ENCODE measurements around the gene BCDIN3D. TPM values are rescaled to one million over a fixed set of nuclear protein-coding genes. Genes with fewer than 3 reads are reported as not detected.

The BCDIN3D gene
- total RNA-seq, 1 experiment from 2014 or later, result 6.2 TPM

GRCh38 chr12:49891012-49891411 lies 48.1 kb upstream of the BCDIN3D start:
- Mint-ChIP-seq H3K4me1 (ENCODE audit: insufficient read depth, unreplicated experiment) (peaks cover 4% of the 10 kb centered on the region), H3K27ac (ENCODE audit: low read depth, unreplicated experiment) (no peak overlapping the region), H3K9me3 (ENCODE audit: unreplicated experiment) (no peaks in the 10 kb centered on the region), H3K36me3 (ENCODE audit: insufficient read depth, unreplicated experiment) (no peaks in the 10 kb centered on the region), H3K4me3 (ENCODE audit: unreplicated experiment) (no peak overlapping the region), H3K27me3 (ENCODE audit: insufficient read depth, unreplicated experiment) (peaks cover 34% of the 10 kb centered on the region)
- intact Hi-C loops (cut with micrococcal nuclease), result no loop called here
- DNase-seq (ENCODE audit: unreplicated experiment), result no peak
- TF ChIP-seq, protein P1, sequence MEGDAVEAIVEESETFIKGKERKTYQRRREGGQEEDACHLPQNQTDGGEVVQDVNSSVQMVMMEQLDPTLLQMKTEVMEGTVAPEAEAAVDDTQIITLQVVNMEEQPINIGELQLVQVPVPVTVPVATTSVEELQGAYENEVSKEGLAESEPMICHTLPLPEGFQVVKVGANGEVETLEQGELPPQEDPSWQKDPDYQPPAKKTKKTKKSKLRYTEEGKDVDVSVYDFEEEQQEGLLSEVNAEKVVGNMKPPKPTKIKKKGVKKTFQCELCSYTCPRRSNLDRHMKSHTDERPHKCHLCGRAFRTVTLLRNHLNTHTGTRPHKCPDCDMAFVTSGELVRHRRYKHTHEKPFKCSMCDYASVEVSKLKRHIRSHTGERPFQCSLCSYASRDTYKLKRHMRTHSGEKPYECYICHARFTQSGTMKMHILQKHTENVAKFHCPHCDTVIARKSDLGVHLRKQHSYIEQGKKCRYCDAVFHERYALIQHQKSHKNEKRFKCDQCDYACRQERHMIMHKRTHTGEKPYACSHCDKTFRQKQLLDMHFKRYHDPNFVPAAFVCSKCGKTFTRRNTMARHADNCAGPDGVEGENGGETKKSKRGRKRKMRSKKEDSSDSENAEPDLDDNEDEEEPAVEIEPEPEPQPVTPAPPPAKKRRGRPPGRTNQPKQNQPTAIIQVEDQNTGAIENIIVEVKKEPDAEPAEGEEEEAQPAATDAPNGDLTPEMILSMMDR (IDR thresholded peaks at IDR 0.05; ENCODE audit: unreplicated experiment), result no peak
- POLR2A ChIA-PET, result no interaction called here
- CTCF ChIA-PET, result interaction anchor here (0.6 to 0.8 kb wide), 2 partner anchors 36 to 78 kb away, joined by 3 read pairs; no protein-coding TSS in a partner anchor
- no TSS peak for BruUV-seq (replicated peaks)

- CTCF ChIA-PET, result interaction anchor here (0.8 to 1.1 kb wide), 2 partner anchors 56 to 79 kb away, joined by 3 read pairs; no protein-coding TSS in a partner anchor
- TF ChIP-seq, protein P1 (IDR thresholded peaks at IDR 0.05; ENCODE audit: unreplicated experiment), result no peak
- POLR2A ChIA-PET, result no interaction called here
- intact Hi-C loops (cut with micrococcal nuclease), result no loop called here
- H3K4me3 Mint-ChIP-seq (ENCODE audit: unreplicated experiment), result no peak overlapping the region
- H3K4me1 Mint-ChIP-seq (ENCODE audit: insufficient read depth, unreplicated experiment), result peaks cover 4% of the 10 kb centered on the region
- H3K27ac Mint-ChIP-seq (ENCODE audit: low read depth, unreplicated experiment), result no peak overlapping the region
- no peak for DNase-seq (ENCODE audit: unreplicated experiment)
- H3K36me3 Mint-ChIP-seq (ENCODE audit: insufficient read depth, unreplicated experiment), result no peaks in the 10 kb centered on the region
- BruUV-seq (replicated peaks), result no TSS peak
- peaks cover 42% of the 10 kb centered on the region for H3K27me3 Mint-ChIP-seq (ENCODE audit: insufficient read depth, unreplicated experiment)
- H3K9me3 Mint-ChIP-seq (ENCODE audit: unreplicated experiment), result no peaks in the 10 kb centered on the region
Observed at GRCh38 chr12:49890096-49890461, 47.2 kb upstream of the BCDIN3D start.

DNA sequence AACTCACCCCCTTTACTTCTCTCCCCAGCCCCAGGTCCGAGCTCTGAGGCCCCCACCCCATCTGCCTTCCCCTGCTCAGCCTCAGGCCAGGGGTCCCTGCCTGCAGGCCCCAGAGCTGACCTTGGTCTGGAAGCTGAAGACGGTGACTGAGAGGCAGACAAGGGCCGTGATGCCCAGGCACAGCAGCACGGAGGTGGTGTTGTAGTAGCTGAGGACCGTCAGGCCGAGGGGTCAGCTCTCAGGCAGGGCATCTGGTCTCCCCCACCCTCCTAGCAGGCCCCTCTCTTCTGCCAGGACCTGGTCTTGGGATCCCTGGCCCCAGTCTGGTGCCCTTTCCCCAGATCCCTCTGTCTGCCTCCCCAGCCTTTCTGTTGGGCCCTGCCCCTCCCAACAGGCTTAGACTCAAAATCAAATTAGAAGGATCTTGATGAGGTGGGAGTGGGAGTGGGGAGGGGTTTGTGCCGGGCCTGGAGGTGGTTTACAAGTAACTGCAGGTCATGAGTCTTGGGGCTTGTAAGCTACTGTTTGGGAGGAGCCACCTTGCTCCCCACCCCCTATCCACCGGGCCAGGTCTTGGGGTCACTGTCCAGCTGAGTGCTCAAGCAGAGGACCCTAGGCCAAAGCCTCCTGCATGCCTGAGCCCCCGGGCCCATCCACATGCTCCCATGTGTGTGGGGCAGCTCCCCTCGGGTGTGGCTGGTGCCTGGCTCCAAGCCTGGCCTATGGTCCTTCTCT lies 46.6 kb upstream of the BCDIN3D start:
- peaks cover 4% of the 10 kb centered on the region for H3K4me1 Mint-ChIP-seq (ENCODE audit: insufficient read depth, unreplicated experiment)
- DNase-seq (ENCODE audit: unreplicated experiment), result no peak
- ChIA-PET POLR2A (interaction anchor here (0.6 kb wide), 1 partner anchor 16 kb away, joined by 3 read pairs; no protein-coding TSS in a partner anchor), CTCF (interaction anchor here (1.1 to 1.5 kb wide), 2 partner anchors 22 to 56 kb away, joined by 3 to 5 read pairs; no protein-coding TSS in a partner anchor)
- intact Hi-C loops (cut with micrococcal nuclease), result no loop called here
- H3K4me3 Mint-ChIP-seq (ENCODE audit: unreplicated experiment), result no peak overlapping the region
- peaks cover 47% of the 10 kb centered on the region for H3K27me3 Mint-ChIP-seq (ENCODE audit: insufficient read depth, unreplicated experiment)
- no peaks in the 10 kb centered on the region for H3K36me3 Mint-ChIP-seq (ENCODE audit: insufficient read depth, unreplicated experiment)
- no TSS peak for BruUV-seq (replicated peaks)
- H3K9me3 Mint-ChIP-seq (ENCODE audit: unreplicated experiment), result no peaks in the 10 kb centered on the region
- TF ChIP-seq, protein P1 (IDR thresholded peaks at IDR 0.05; ENCODE audit: unreplicated experiment), result no peak
- no peak overlapping the region for H3K27ac Mint-ChIP-seq (ENCODE audit: low read depth, unreplicated experiment)

- no peak for DNase-seq (ENCODE audit: unreplicated experiment)
- H3K4me1 Mint-ChIP-seq (ENCODE audit: insufficient read depth, unreplicated experiment), result peaks cover 4% of the 10 kb centered on the region
- intact Hi-C loops (cut with micrococcal nuclease), result no loop called here
- peaks cover 57% of the 10 kb centered on the region for H3K27me3 Mint-ChIP-seq (ENCODE audit: insufficient read depth, unreplicated experiment)
- no peak overlapping the region for H3K27ac Mint-ChIP-seq (ENCODE audit: low read depth, unreplicated experiment)
- BruUV-seq (replicated peaks), result no TSS peak
- CTCF ChIA-PET, result interaction anchor here (1.5 kb wide), 1 partner anchor 21 kb away, joined by 5 read pairs; no protein-coding TSS in a partner anchor
- POLR2A ChIA-PET, result interaction anchor here (0.6 kb wide), 1 partner anchor 17 kb away, joined by 3 read pairs; no protein-coding TSS in a partner anchor
- H3K9me3 Mint-ChIP-seq (ENCODE audit: unreplicated experiment), result no peaks in the 10 kb centered on the region
- no peaks in the 10 kb centered on the region for H3K36me3 Mint-ChIP-seq (ENCODE audit: insufficient read depth, unreplicated experiment)
- TF ChIP-seq, protein P1 (IDR thresholded peaks at IDR 0.05; ENCODE audit: unreplicated experiment), result no peak
- no peak overlapping the region for H3K4me3 Mint-ChIP-seq (ENCODE audit: unreplicated experiment)
Observed at GRCh38 chr12:49888461-49889151, 45.7 kb upstream of the BCDIN3D start.
